Measurements from ENCODE around the gene PANX2. TPM values are rescaled to one million over a fixed set of nuclear protein-coding genes. Genes with fewer than 3 reads are reported as not detected.
"Not testable (repeated sequence)": the region's sequence is repeated elsewhere in the genome, so short reads cannot be mapped to it uniquely, and the experiment has no call there.

PANX2 gene
- total and polyA plus RNA-seq, 2 experiments from 2014 or later, result 2.8 to 5.1 TPM

GRCh38 chr22:50145721-50146438 is 24.7 kb upstream of the PANX2 start (continued):
- TF ChIP-seq ETS1 (IDR thresholded peaks at IDR 0.05) (no peak), JUNB (IDR thresholded peaks at IDR 0.05; ENCODE audit: unreplicated experiment) (no peak), STAT1 (IDR thresholded peaks at IDR 0.05; ENCODE audit: unreplicated experiment) (no peak)

- no peak for DNase-seq (ENCODE audit: low spot score)
- peak in 1 of 2 experiments; percentile 28; a peak in 1 of 4 replicates for TF ChIP-seq CTCF (conservative IDR thresholded peaks at IDR 0.05; ENCODE audit: low read depth in 2 of 2)
- TF ChIP-seq ETS1 (IDR thresholded peaks at IDR 0.05), result no peak
- no peak for ATAC-seq
Observed at GRCh38 chr22:50146439-50147238, 23.9 kb upstream of the PANX2 start.

GRCh38 chr22:50147258-50148165 is 23.0 kb upstream of the PANX2 start:
- not testable (repeated sequence) for ATAC-seq; H3K27ac Mint-ChIP-seq; H4K20me1 ChIP-seq (replicated peaks; ENCODE audit: insufficient read depth); H3K4me2 ChIP-seq; H2AFZ ChIP-seq; H3K4me1 Mint-ChIP-seq; H3K4me3 Mint-ChIP-seq; H3K4me1 ChIP-seq (ENCODE audit: insufficient read depth); H3K27me3 ChIP-seq (ENCODE audit: insufficient read depth); H3K36me3 Mint-ChIP-seq (ENCODE audit: low read depth); H3K4me3 ChIP-seq; H3K27ac ChIP-seq (ENCODE audit: low read depth); H3K79me2 ChIP-seq (replicated peaks; ENCODE audit: insufficient read depth); H3K9me2 ChIP-seq (ENCODE audit: insufficient read depth); DNase-seq (ENCODE audit: low spot score); H3K9me3 Mint-ChIP-seq; H3F3A ChIP-seq (replicated peaks; ENCODE audit: low read depth); H3K36me3 ChIP-seq (ENCODE audit: insufficient read depth)
- H3K27me3 Mint-ChIP-seq (ENCODE audit: insufficient read depth, low read depth, poor library complexity), result peaks cover 14% of the 10 kb centered on the region

More at GRCh38 chr22:50146439-50147238, 23.9 kb upstream of the PANX2 start:
- no peaks in the 10 kb centered on the region for H3K36me3 Mint-ChIP-seq (ENCODE audit: low read depth)
- H3K36me3 ChIP-seq (ENCODE audit: insufficient read depth), result no peaks in the 10 kb centered on the region
- H3K27ac ChIP-seq (ENCODE audit: low read depth), result no peak overlapping the region
- no peaks in the 10 kb centered on the region for H3F3A ChIP-seq (replicated peaks; ENCODE audit: low read depth)
- no peaks in the 10 kb centered on the region for H3K79me2 ChIP-seq (replicated peaks; ENCODE audit: insufficient read depth)
- H4K20me1 ChIP-seq (replicated peaks; ENCODE audit: insufficient read depth), result no peaks in the 10 kb centered on the region
- H3K9me2 ChIP-seq (ENCODE audit: insufficient read depth), result no peaks in the 10 kb centered on the region
- H3K27me3 ChIP-seq (ENCODE audit: insufficient read depth), result no peaks in the 10 kb centered on the region
- H3K9me3 Mint-ChIP-seq, result no peaks in the 10 kb centered on the region
- no peak overlapping the region for H3K27ac Mint-ChIP-seq
- H3K4me3 Mint-ChIP-seq, result peak overlapping the region; percentile 46
- no peak overlapping the region for H3K4me3 ChIP-seq
- H2AFZ ChIP-seq, result no peak overlapping the region
- peaks cover 15% of the 10 kb centered on the region for H3K27me3 Mint-ChIP-seq (ENCODE audit: insufficient read depth, low read depth, poor library complexity)
- no peak overlapping the region for H3K4me2 ChIP-seq
- H3K4me1 ChIP-seq (ENCODE audit: insufficient read depth), result no peaks in the 10 kb centered on the region
- H3K4me1 Mint-ChIP-seq, result peaks cover 6% of the 10 kb centered on the region
